Measurements from ENCODE around the gene KCNK13. TPM values are rescaled to one million over a fixed set of nuclear protein-coding genes. Genes with fewer than 3 reads are reported as not detected.
A peak's percentile ranks its signal among the peaks of the same experiment; 100 is the strongest.

The KCNK13 gene
- total and polyA plus RNA-seq, 2 of the 13 experiments (the other 11 are each of a cell fraction or from before 2014, with no cell fraction given), result 0.08 to 0.29 TPM

- TF ChIP-seq ZNF639 (CRISPR knock-in tag; conservative IDR thresholded peaks at IDR 0.05) (no peak), KLF15 (CRISPR knock-in tag; IDR thresholded peaks at IDR 0.05; ENCODE audit: borderline replicate concordance) (no peak), ARID2 (CRISPR knock-in tag; IDR thresholded peaks at IDR 0.05; ENCODE audit: borderline replicate concordance) (no peak), ZNF800 (CRISPR knock-in tag; IDR thresholded peaks at IDR 0.05) (peak; percentile 100), MXD3 (CRISPR knock-in tag; IDR thresholded peaks at IDR 0.05) (peak; percentile 70; the same call in 1 of the 2 replicates), ZNF749 (CRISPR knock-in tag; IDR thresholded peaks at IDR 0.05; ENCODE audit: borderline replicate concordance) (no peak), KMT2B (CRISPR knock-in tag; IDR thresholded peaks at IDR 0.05) (no peak), FOXC1 (CRISPR knock-in tag; IDR thresholded peaks at IDR 0.05; ENCODE audit: borderline replicate concordance) (peak; percentile 24; the same call in 1 of the 2 replicates), REST (IDR thresholded peaks at IDR 0.05; ENCODE audit: borderline replicate concordance in 1 of 2, low read depth in 1 of 2, low read length in 2 of 2) (no peak), ZNF34 (CRISPR knock-in tag; IDR thresholded peaks at IDR 0.05; ENCODE audit: borderline replicate concordance) (no peak), ZNF564 (CRISPR knock-in tag; IDR thresholded peaks at IDR 0.05) (0 out of 2 replicates have a peak, but pooled peaks have one; percentile 54), ZNF839 (CRISPR knock-in tag; IDR thresholded peaks at IDR 0.05; ENCODE audit: borderline replicate concordance) (peak; percentile 38; the same call in 1 of the 2 replicates), ZFY (CRISPR knock-in tag; IDR thresholded peaks at IDR 0.05) (peak; percentile 53; the same call in 1 of the 2 replicates), JUND (CRISPR knock-in tag; IDR thresholded peaks at IDR 0.05) (0 out of 2 replicates have a peak, but pooled peaks have one; percentile 33), FOSL2 (CRISPR knock-in tag; IDR thresholded peaks at IDR 0.05) (no peak), CSRNP2 (CRISPR knock-in tag; conservative IDR thresholded peaks at IDR 0.05; ENCODE audit: low read depth) (no peak), ELK4 (CRISPR knock-in tag; IDR thresholded peaks at IDR 0.05; ENCODE audit: borderline replicate concordance) (no peak), HDAC2 (CRISPR knock-in tag; IDR thresholded peaks at IDR 0.05) (no peak)
Measured at GRCh38 chr14:90060312-90060964, 1.4 kb upstream of the KCNK13 start (continued).

Measured in HepG2 (cell line).